GM21528 (cell line): ENCODE measurements around the gene NACA2.
"Not testable (repeated sequence)": the region's sequence is repeated elsewhere in the genome, so short reads cannot be mapped to it uniquely, and the experiment has no call there.

ENCODE experiments used
- ATAC-seq: cut with Tn5 transposase; IDR thresholded peaks from one replicate; pipeline ENCODE4 v1.9.1; 2021; ENCODE audit warnings: mild to moderate bottlenecking, moderate library complexity; ENCODE audit not compliant: unreplicated experiment, low FRiP score

Gene NACA2

GRCh38 chr17:61555127-61555566 is 35.9 kb downstream of the NACA2 start:
- no peak for ATAC-seq

GRCh38 chr17:61554209-61554608 is 36.8 kb downstream of the NACA2 start:
- no peak for ATAC-seq

- ATAC-seq: not testable (repeated sequence)
Observed at GRCh38 chr17:61552560-61552959, 38.5 kb downstream of the NACA2 start.

- ATAC-seq: no peak
Observed at GRCh38 chr17:61551255-61551742, 39.7 kb downstream of the NACA2 start.

- ATAC-seq: no peak
Observed at GRCh38 chr17:61547113-61547512, 43.9 kb downstream of the NACA2 start.

DNA sequence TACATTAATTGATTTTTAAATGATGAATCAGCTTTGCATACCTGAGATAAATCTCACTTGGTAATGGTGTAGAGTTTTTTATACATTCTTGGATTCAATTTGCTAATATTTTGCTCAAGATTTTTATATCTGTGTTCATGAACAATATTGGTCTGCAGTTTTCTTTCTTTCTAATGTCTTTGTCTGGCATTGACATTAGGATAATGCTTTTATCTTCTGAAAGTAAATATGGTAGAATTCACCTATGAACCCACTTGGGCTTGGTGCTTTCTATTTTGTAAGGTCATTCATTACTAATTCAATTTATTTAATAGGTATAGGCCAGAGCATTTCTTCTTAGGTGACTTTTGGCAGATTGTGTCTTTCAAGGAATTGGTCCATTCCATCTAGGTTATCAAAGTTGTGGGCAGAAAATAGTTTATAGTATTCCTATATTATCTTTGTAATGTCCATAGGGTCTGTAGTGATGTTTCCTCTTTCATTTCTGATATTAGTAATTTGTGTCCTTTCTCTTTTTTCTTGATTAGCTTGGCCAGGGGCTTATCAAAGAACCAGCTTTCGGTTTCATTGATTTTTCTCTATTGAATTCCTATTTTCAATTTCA is 45.6 kb downstream of the NACA2 start:
- ATAC-seq: no peak

DNA sequence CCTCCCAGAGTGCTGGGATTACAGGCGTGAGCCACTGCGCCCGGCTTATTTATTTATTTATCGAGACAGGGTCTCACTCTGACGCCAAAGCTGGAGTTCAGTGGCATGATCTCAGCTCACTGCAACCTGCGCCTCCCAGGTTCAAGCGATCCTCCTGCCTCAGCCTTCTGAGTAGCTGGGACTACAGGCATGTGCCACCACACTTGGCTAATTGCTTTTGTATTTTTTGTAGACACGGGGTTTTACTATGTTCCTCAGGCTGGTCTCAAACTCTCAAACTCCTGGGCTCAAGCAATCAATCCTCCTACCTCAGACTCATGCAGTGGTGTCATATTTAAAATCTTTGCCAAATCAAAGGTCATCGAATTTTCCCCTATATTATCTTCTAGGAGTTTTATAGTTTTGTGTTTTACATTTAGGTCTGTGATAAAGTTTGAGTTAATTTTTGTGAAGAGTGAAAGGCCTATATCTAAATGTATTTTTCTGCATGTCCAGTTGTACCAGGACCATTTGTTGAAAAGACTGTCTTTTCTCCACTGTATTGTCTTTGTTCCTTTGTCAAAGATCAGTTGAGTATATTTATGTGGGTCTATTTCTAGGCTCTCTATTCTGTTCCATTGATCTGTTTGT is 47.1 kb downstream of the NACA2 start:
- ATAC-seq: no peak

DNA sequence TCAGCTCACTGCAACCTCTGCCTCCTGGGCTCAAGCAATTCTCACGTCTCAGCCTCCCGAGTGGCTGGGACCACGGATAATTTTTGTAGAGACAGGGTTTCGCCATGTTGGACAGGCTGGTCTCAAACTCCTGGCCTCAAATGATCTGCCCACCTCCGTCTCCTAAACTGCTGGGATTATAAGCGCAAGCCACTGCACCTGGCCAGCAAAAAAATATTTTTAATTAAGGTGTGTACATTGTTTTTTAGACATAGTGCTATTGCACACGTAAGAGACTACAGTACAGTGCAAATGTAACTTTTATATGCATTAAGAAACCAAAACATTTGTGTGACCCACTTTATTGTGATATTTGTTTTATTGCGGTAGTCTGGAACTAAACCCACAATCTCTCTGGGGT is 49.0 kb downstream of the NACA2 start:
- no peak for ATAC-seq

- no peak for ATAC-seq
Observed at GRCh38 chr17:61540874-61541273, 50.1 kb downstream of the NACA2 start.
